H9 (cell line): Measurements from ENCODE around the gene TADA3. TPM values are rescaled to one million over a fixed set of nuclear protein-coding genes. Genes with fewer than 3 reads are reported as not detected.

Experiments used
- DNase-seq: peaks from one replicate; pipeline ENCODE4 v3.0.0-alpha.2; 2017
- H2AFZ ChIP-seq: one replicate; pipeline ENCODE4 v1.6.1; 2013; ENCODE audit warnings: mild to moderate bottlenecking, low read length, control low read depth, moderate library complexity
- H2AK5ac ChIP-seq: 2 replicates; pipeline ENCODE4 v1.6.1; 2013; ENCODE audit warnings: low read length, control low read depth, mixed read lengths; ENCODE audit not compliant: insufficient read length
- H2BK120ac ChIP-seq: one replicate; pipeline ENCODE4 v1.6.1; 2013; ENCODE audit warnings: low read depth, mild to moderate bottlenecking, low read length, control low read depth, inconsistent platforms; ENCODE audit not compliant: poor library complexity, severe bottlenecking
- H2BK12ac ChIP-seq: 2 replicates; pipeline ENCODE4 v1.6.1; 2013; ENCODE audit warnings: low read length, control low read depth, mixed read lengths, low read depth; ENCODE audit not compliant: insufficient read length
- H2BK15ac ChIP-seq: 2 replicates; pipeline ENCODE4 v1.6.1; 2013; ENCODE audit warnings: low read depth, low read length, control low read depth
- H2BK20ac ChIP-seq: one replicate; pipeline ENCODE4 v1.6.1; 2013; ENCODE audit warnings: low read depth, mild to moderate bottlenecking, low read length, control low read depth, inconsistent platforms; ENCODE audit not compliant: poor library complexity, severe bottlenecking
- H2BK5ac ChIP-seq: 2 replicates; pipeline ENCODE4 v1.6.1; 2013; ENCODE audit warnings: low read length, control low read depth, mixed read lengths; ENCODE audit not compliant: insufficient read length
- H3K14ac ChIP-seq: 2 replicates; pipeline ENCODE4 v1.6.1; 2013; ENCODE audit warnings: low read length, control low read depth; ENCODE audit not compliant: insufficient read depth
- H3K18ac ChIP-seq: 2 replicates; pipeline ENCODE4 v1.6.1; 2013; ENCODE audit warnings: low read depth, mild to moderate bottlenecking, mixed read lengths, low read length, control low read depth; ENCODE audit not compliant: insufficient read length
- H3K23ac ChIP-seq: 2 replicates; pipeline ENCODE4 v1.6.1; 2013; ENCODE audit warnings: low read length, control low read depth, mixed read lengths, low read depth; ENCODE audit not compliant: insufficient read length
- H3K23me2 ChIP-seq: 2 replicates; pipeline ENCODE4 v1.6.1; 2013; ENCODE audit warnings: low read depth, mild to moderate bottlenecking, mixed read lengths, low read length, control low read depth; ENCODE audit not compliant: insufficient read length, poor library complexity, severe bottlenecking
- H3K27ac ChIP-seq: 2 replicates; pipeline ENCODE4 v1.5.1; 2013; ENCODE audit warnings: low read length, control low read depth, mixed read lengths, low read depth; ENCODE audit not compliant: insufficient read length
- H3K27me3 ChIP-seq: 2 replicates; pipeline ENCODE4 v1.6.1; 2013; ENCODE audit warnings: low read length, control low read depth, inconsistent platforms; ENCODE audit not compliant: insufficient read depth
- H3K4ac ChIP-seq: 2 replicates; pipeline ENCODE4 v1.6.1; 2013; ENCODE audit warnings: low read depth, mild to moderate bottlenecking, control low read depth, inconsistent platforms, low read length, moderate library complexity
- H3K4me1 ChIP-seq: 2 replicates; pipeline ENCODE4 v1.6.1; 2013; ENCODE audit warnings: low read length, control low read depth, inconsistent platforms; ENCODE audit not compliant: insufficient read depth
- H3K4me2 ChIP-seq: 2 replicates; pipeline ENCODE4 v1.6.1; 2013; ENCODE audit warnings: low read length, control low read depth, mixed read lengths; ENCODE audit not compliant: insufficient read length, insufficient read depth
- H3K56ac ChIP-seq: 2 replicates; pipeline ENCODE4 v1.6.1; 2013; ENCODE audit warnings: low read depth, mild to moderate bottlenecking, mixed read lengths, low read length, control low read depth; ENCODE audit not compliant: insufficient read length
- H3K79me1 ChIP-seq: 2 replicates; pipeline ENCODE4 v1.6.1; 2013; ENCODE audit warnings: low read depth, mild to moderate bottlenecking, moderate library complexity, low read length, control low read depth, inconsistent platforms; ENCODE audit not compliant: insufficient read depth, poor library complexity, severe bottlenecking
- H3K79me2 ChIP-seq: 2 replicates; pipeline ENCODE4 v1.6.1; 2013; ENCODE audit warnings: low read length, control low read depth, inconsistent platforms; ENCODE audit not compliant: insufficient read depth
- H3K9ac ChIP-seq: 2 replicates; pipeline ENCODE4 v1.6.1; 2013; ENCODE audit warnings: low read length, control low read depth, mixed read lengths; ENCODE audit not compliant: insufficient read length; ENCODE audit errors: extremely low read depth
- H3K9me3 ChIP-seq: one replicate; pipeline ENCODE4 v1.6.1; 2013; ENCODE audit warnings: low read depth, low read length, inconsistent platforms; ENCODE audit not compliant: control insufficient read depth
- H3T11ph ChIP-seq: one replicate; pipeline ENCODE4 v1.6.1; 2013; ENCODE audit warnings: mild to moderate bottlenecking, low read length, control low read depth, inconsistent platforms
- H4K20me1 ChIP-seq: one replicate; pipeline ENCODE4 v1.6.1; 2013; ENCODE audit not compliant: control insufficient read depth, insufficient read length, insufficient read depth
- H4K5ac ChIP-seq: 2 replicates; pipeline ENCODE4 v1.6.1; 2013; ENCODE audit warnings: low read depth, mild to moderate bottlenecking, mixed read lengths, low read length, control low read depth; ENCODE audit not compliant: insufficient read length
- H4K8ac ChIP-seq: replicated peaks from 2 replicates; pipeline ENCODE4 v1.6.1; 2013; ENCODE audit warnings: low read length, control low read depth, mixed read lengths, low read depth; ENCODE audit not compliant: insufficient read length
- H4K91ac ChIP-seq: 2 replicates; pipeline ENCODE4 v1.6.1; 2013; ENCODE audit warnings: low read depth, mild to moderate bottlenecking, moderate library complexity, mixed read lengths, low read length, control low read depth; ENCODE audit not compliant: insufficient read length
- H3K27ac Mint-ChIP-seq, 3 experiments: 2 replicates in 2 of 3; 3 replicates in 1 of 3; pipeline ENCODE4 v1.8.0; 2020 to 2021; ENCODE audit warnings: mixed read lengths in 3 of 3, mild to moderate bottlenecking in 1 of 3, moderate library complexity in 1 of 3
- H3K27me3 Mint-ChIP-seq: 2 replicates; pipeline ENCODE4 v1.8.0; 2021; ENCODE audit warnings: low read depth, mild to moderate bottlenecking, moderate library complexity, mixed read lengths
- H3K36me3 Mint-ChIP-seq, 3 experiments: 2 replicates in 2 of 3; 3 replicates in 1 of 3; pipeline ENCODE4 v1.8.0; 2020 to 2021; ENCODE audit warnings: low read depth in 3 of 3, mixed read lengths in 3 of 3; ENCODE audit not compliant: insufficient read depth in 1 of 3
- H3K4me1 Mint-ChIP-seq, 2 experiments: 2 replicates each; pipeline ENCODE4 v1.8.0; 2020; ENCODE audit warnings: mixed read lengths in 2 of 2
- H3K4me3 Mint-ChIP-seq, 2 experiments: 2 replicates in 1 of 2; 3 replicates in 1 of 2; pipeline ENCODE4 v1.8.0; 2020 to 2021; ENCODE audit warnings: mild to moderate bottlenecking in 2 of 2, mixed read lengths in 2 of 2, moderate library complexity in 1 of 2
- H3K9me3 Mint-ChIP-seq, 2 experiments: 2 replicates in 1 of 2; 3 replicates in 1 of 2; pipeline ENCODE4 v1.8.0; 2020; ENCODE audit warnings: mild to moderate bottlenecking in 2 of 2, mixed read lengths in 2 of 2, moderate library complexity in 1 of 2
- CTCF ChIP-seq: fragments of 200-600 bp; sonication (generic); conservative IDR thresholded peaks from 3 replicates; pipeline ENCODE4 v1.8.0; 2021; ENCODE audit warnings: antibody characterized with exemption, mild to moderate bottlenecking
- WGBS: extraction: QIAGEN DNeasy Blood & Tissue Kit; methylation state at CpG from one replicate; pipeline ENCODE4 v1.1.7; 2013; ENCODE audit warnings: missing lambda C conversion rate, low lambda C conversion rate, mixed read lengths; ENCODE audit not compliant: insufficient read length; ENCODE audit errors: extremely low coverage; 5-methylcytosine and 5-hydroxymethylcytosine counted together
- total RNA-seq: library from RNA; stranded (reverse); gene quantifications from 2 replicates; pipeline ENCODE4 v1.2.1, GENCODE V29; 2021

Gene TADA3
- total RNA-seq, 1 experiment from 2014 or later = 49.8 TPM

GRCh38 chr3:9793161-9793781 lies 998 bp upstream of the TADA3 start:
- Histone ChIP-seq H3K27ac (no peak overlapping the region), H2BK15ac (no peak overlapping the region), H2BK12ac (no peak overlapping the region), H3T11ph (no peak overlapping the region), H3K18ac (peak overlapping the region; percentile 52), H3K9ac (peak overlapping the region; percentile 84), H3K23me2 (peaks cover 6% of the 10 kb centered on the region), H3K9me3 (no peaks in the 10 kb centered on the region), H2BK5ac (no peak overlapping the region), H3K79me2 (peaks cover 5% of the 10 kb centered on the region; the same call in 1 of the 2 replicates), H3K4me2 (peak overlapping the region; percentile 81), H2AFZ (no peak overlapping the region), H4K8ac (no peak overlapping the region), H3K23ac (no peak overlapping the region), H3K4ac (no peak overlapping the region; the same call in 1 of the 2 replicates), H4K91ac (no peak overlapping the region), H3K27me3 (no peaks in the 10 kb centered on the region; the same call in 1 of the 2 replicates), H4K20me1 (no peaks in the 10 kb centered on the region), H3K79me1 (no peaks in the 10 kb centered on the region), H3K56ac (peak overlapping the region; percentile 89), H3K14ac (peak overlapping the region; percentile 27; the same call in 1 of the 2 replicates), H2BK20ac (no peak overlapping the region), H2BK120ac (peak overlapping the region; percentile 56), H3K4me1 (no peaks in the 10 kb centered on the region), H4K5ac (no peak overlapping the region), H2AK5ac (no peak overlapping the region)
- peaks cover 1% of the 10 kb centered on the region; the same call in 1 of the 2 replicates for H3K27me3 Mint-ChIP-seq
- peaks cover 32 to 55% (median 45%) of the 10 kb centered on the region in 3 experiments; a peak in 6 of 7 replicates for H3K36me3 Mint-ChIP-seq
- H3K4me3 Mint-ChIP-seq = peak overlapping the region; percentile 94 to 95
- H3K9me3 Mint-ChIP-seq = no peaks in the 10 kb centered on the region
- TF ChIP-seq CTCF = no peak
- peaks cover 10 to 19% of the 10 kb centered on the region in 2 experiments for H3K4me1 Mint-ChIP-seq
- no peak for DNase-seq
- peak overlapping the region; percentile 69 to 100 (median 100) for H3K27ac Mint-ChIP-seq
- no CpG with 5 or more reads among the region's 23 CpGs for WGBS
